Astrocyte of the cerebellum (primary cell): ENCODE measurements around the gene COMT.
A peak's percentile ranks its signal among the peaks of the same experiment; 100 is the strongest.

Source experiments
- DNase-seq: peaks from one replicate; pipeline ENCODE4 v3.0.0-alpha.2; 2011; ENCODE audit warnings: low read depth
- H3K4me3 ChIP-seq: 2 replicates; pipeline ENCODE4 v1.5.1; 2011; ENCODE audit warnings: mild to moderate bottlenecking, low read depth, low read length, moderate library complexity
- CTCF ChIP-seq: IDR thresholded peaks from 2 replicates; pipeline ENCODE4 v1.5.1; 2012; ENCODE audit warnings: low read length, low read depth, moderate library complexity, mild to moderate bottlenecking; ENCODE audit errors: missing control alignments
- in situ Hi-C: cut with HindIII; loops from 2 replicates; pipeline ENCODE4 v1.10.0; 2017; ENCODE audit warnings: low sequenced_read_pairs

COMT gene

GRCh38 chr22:20015971-20016733 is 74.6 kb downstream of the COMT start:
- DNase-seq: no peak
- H3K4me3 ChIP-seq: peak overlapping the region; percentile 51
- in situ Hi-C loops: no loop called here
- TF ChIP-seq CTCF: no peak

- H3K4me3 ChIP-seq: peak within 1 kb of the TSS; percentile 51
- DNase-seq: peak; percentile 64
- in situ Hi-C loops: no loop called here
- TF ChIP-seq CTCF: no peak
Observed at GRCh38 chr22:20016734-20017621, 75.4 kb downstream of the COMT start, which contains the start of gene ARVCF. ARVCF (minus strand) TSS chr22:20016823; CDS start chr22:19990794, 26,029 bp downstream.

DNA sequence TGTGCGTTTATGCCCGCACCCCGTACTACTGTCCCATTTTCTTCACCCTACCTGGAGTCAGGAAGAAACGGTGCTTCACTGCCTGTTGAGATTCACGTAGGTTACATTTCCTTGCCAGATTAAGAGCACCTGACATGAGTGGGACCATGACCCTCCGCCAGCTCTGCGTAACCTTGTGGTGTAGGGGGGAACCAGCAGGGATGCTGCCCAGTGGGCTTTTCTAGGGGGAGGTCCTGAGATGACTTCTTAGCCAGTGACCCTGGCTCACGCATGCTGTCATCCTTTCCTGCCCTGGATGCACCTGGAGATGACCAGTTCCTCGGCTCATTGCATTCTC is 76.0 kb downstream of the COMT start:
- DNase-seq: no peak
- no peak for TF ChIP-seq CTCF
- in situ Hi-C loops: no loop called here
- H3K4me3 ChIP-seq: no peak overlapping the region

- in situ Hi-C loops: no loop called here
- no peak overlapping the region for H3K4me3 ChIP-seq
- TF ChIP-seq CTCF: no peak
- no peak for DNase-seq
Observed at GRCh38 chr22:20018001-20018400, 76.4 kb downstream of the COMT start.
